Neuronal stem cell (in vitro differentiated cells): ENCODE measurements around the gene MTR.

ENCODE experiments used
- DNase-seq: peaks from one replicate; pipeline ENCODE4 v3.0.0-alpha.2; 2013; ENCODE audit warnings: low spot score
- H2AFZ ChIP-seq: one replicate; pipeline ENCODE4 v1.6.1; 2013; ENCODE audit warnings: mild to moderate bottlenecking, low read length, inconsistent platforms
- H2AK5ac ChIP-seq: 2 replicates; pipeline ENCODE4 v1.6.1; 2013; ENCODE audit warnings: low read depth, mild to moderate bottlenecking, inconsistent platforms, low read length, moderate library complexity, mixed read lengths
- H2BK120ac ChIP-seq: 2 replicates; pipeline ENCODE4 v1.6.1; 2013; ENCODE audit warnings: low read depth, mild to moderate bottlenecking, inconsistent platforms, low read length, moderate library complexity, mixed read lengths
- H2BK12ac ChIP-seq: one replicate; pipeline ENCODE4 v1.6.1; 2013; ENCODE audit warnings: low read length, inconsistent platforms
- H2BK15ac ChIP-seq: 2 replicates; pipeline ENCODE4 v1.6.1; 2013; ENCODE audit warnings: mild to moderate bottlenecking, low read length, inconsistent platforms, mixed read lengths
- H2BK5ac ChIP-seq: one replicate; pipeline ENCODE4 v1.6.1; 2013; ENCODE audit warnings: inconsistent platforms, mild to moderate bottlenecking, low read length, moderate library complexity
- H3K14ac ChIP-seq: one replicate; pipeline ENCODE4 v1.6.1; 2013; ENCODE audit warnings: low read length, inconsistent platforms
- H3K18ac ChIP-seq: 2 replicates; pipeline ENCODE4 v1.6.1; 2013; ENCODE audit warnings: low read length, inconsistent platforms
- H3K23ac ChIP-seq: 2 replicates; pipeline ENCODE4 v1.6.1; 2013; ENCODE audit warnings: low read depth, mild to moderate bottlenecking, mixed read lengths, low read length, inconsistent platforms; ENCODE audit not compliant: poor library complexity
- H3K27ac ChIP-seq: replicated peaks from 3 replicates; pipeline ENCODE4 v1.5.1; 2013; ENCODE audit warnings: low read length, inconsistent platforms
- H3K27me3 ChIP-seq, 3 experiments: 2 replicates each; pipeline ENCODE4 v1.6.1; 2013; ENCODE audit warnings: low read length in 3 of 3, mild to moderate bottlenecking in 2 of 3, inconsistent platforms in 1 of 3, low read depth in 1 of 3, mixed read lengths in 1 of 3, moderate library complexity in 1 of 3; ENCODE audit not compliant: control insufficient read depth in 3 of 3, insufficient read depth in 3 of 3
- H3K36me3 ChIP-seq, 2 donors: replicated peaks in 1 of 2; 2 replicates each; pipeline ENCODE4 v1.6.1; 2013; ENCODE audit warnings: low read length in 2 of 2; ENCODE audit not compliant: control insufficient read depth in 2 of 2, insufficient read depth in 2 of 2
- H3K4ac ChIP-seq: 2 replicates; pipeline ENCODE4 v1.6.1; 2013; ENCODE audit warnings: inconsistent platforms, mild to moderate bottlenecking, low read length, moderate library complexity
- H3K4me1 ChIP-seq, 2 donors: 1 replicate in 1 of 2; 2 replicates in 1 of 2; pipeline ENCODE4 v1.6.1; 2013; ENCODE audit warnings: low read length in 2 of 2, low read depth in 1 of 2; ENCODE audit not compliant: control insufficient read depth in 2 of 2, insufficient read depth in 1 of 2
- H3K4me2 ChIP-seq: one replicate; pipeline ENCODE4 v1.6.1; 2013; ENCODE audit warnings: mild to moderate bottlenecking, low read length, inconsistent platforms; ENCODE audit not compliant: insufficient read depth, poor library complexity, severe bottlenecking
- H3K4me3 ChIP-seq, 2 donors: 2 replicates each; pipeline ENCODE4 v1.5.1; 2013; ENCODE audit warnings: low read length in 2 of 2, mild to moderate bottlenecking in 2 of 2, inconsistent platforms in 1 of 2, moderate library complexity in 1 of 2
- H3K79me1 ChIP-seq: one replicate; pipeline ENCODE4 v1.6.1; 2013; ENCODE audit warnings: low read depth, mild to moderate bottlenecking, inconsistent platforms, low read length, moderate library complexity
- H3K9ac ChIP-seq: one replicate; pipeline ENCODE4 v1.6.1; 2013; ENCODE audit warnings: mild to moderate bottlenecking, low read depth, low read length, inconsistent platforms; ENCODE audit not compliant: poor library complexity
- H3K9me3 ChIP-seq, 2 donors: replicated peaks in 1 of 2; 2 replicates each; pipeline versions ENCODE3 to v1.6.1; 2013; ENCODE audit warnings: low read length in 2 of 2, mild to moderate bottlenecking in 2 of 2, inconsistent platforms in 1 of 2, low read depth in 1 of 2, mixed read lengths in 1 of 2, moderate library complexity in 1 of 2; ENCODE audit not compliant: control insufficient read depth in 2 of 2, insufficient read depth in 1 of 2
- H4K8ac ChIP-seq: one replicate; pipeline ENCODE4 v1.6.1; 2013; ENCODE audit warnings: low read depth, mild to moderate bottlenecking, inconsistent platforms, low read length, moderate library complexity
- H4K91ac ChIP-seq: one replicate; pipeline ENCODE4 v1.6.1; 2013; ENCODE audit warnings: low read length, low read depth, mild to moderate bottlenecking, inconsistent platforms; ENCODE audit not compliant: poor library complexity
- WGBS, 2 donors: extraction: QIAGEN DNeasy Blood & Tissue Kit; methylation state at CpG; one replicate each; pipeline ENCODE4 v1.1.7; 2013; ENCODE audit warnings: missing lambda C conversion rate in 2 of 2, mixed read lengths in 1 of 2; ENCODE audit not compliant: insufficient read length in 2 of 2, insufficient replicate concordance in 1 of 2; ENCODE audit errors: extremely low coverage in 2 of 2; 5-methylcytosine and 5-hydroxymethylcytosine counted together

The MTR gene

GRCh38 chr1:236808005-236808404, 12.9 kb downstream of the MTR start:
- Histone ChIP-seq H3K36me3 (peaks cover 4 to 99% of the 10 kb centered on the region in 2 donors), H2BK120ac (no peak overlapping the region)
- WGBS, 2 donors: no CpG with 5 or more reads among the region's 2 CpGs

GRCh38 chr1:236808564-236809130, 13.6 kb downstream of the MTR start:
- H2AFZ ChIP-seq: no peak overlapping the region
- no peak overlapping the region for H4K8ac ChIP-seq
- no peak overlapping the region for H3K18ac ChIP-seq
- H2AK5ac ChIP-seq: no peak overlapping the region
- no peak overlapping the region for H4K91ac ChIP-seq
- H3K9ac ChIP-seq: no peak overlapping the region
- no peak overlapping the region for H2BK12ac ChIP-seq
- H3K4me2 ChIP-seq: no peak overlapping the region
- H3K79me1 ChIP-seq: no peaks in the 10 kb centered on the region
- H2BK15ac ChIP-seq: no peak overlapping the region
- H3K14ac ChIP-seq: no peak overlapping the region
- H3K36me3 ChIP-seq: peaks cover 4 to 99% of the 10 kb centered on the region in 2 donors
- H3K9me3 ChIP-seq: no peaks in the 10 kb centered on the region
- H3K4ac ChIP-seq: no peak overlapping the region
- no peak overlapping the region for H2BK5ac ChIP-seq
- no peak overlapping the region for H2BK120ac ChIP-seq
- H3K27ac ChIP-seq: no peak overlapping the region
- H3K4me3 ChIP-seq: no peak overlapping the region
- no peak for DNase-seq
- H3K23ac ChIP-seq: no peak overlapping the region
- H3K4me1 ChIP-seq: no peaks in the 10 kb centered on the region
- no peaks in the 10 kb centered on the region for H3K27me3 ChIP-seq
- no CpG with 5 or more reads among the region's 8 CpGs for WGBS, 2 donors

More at GRCh38 chr1:236808005-236808404, 12.9 kb downstream of the MTR start:
- Histone ChIP-seq H2AFZ (no peak overlapping the region), H4K91ac (no peak overlapping the region), H3K18ac (no peak overlapping the region), H3K4me2 (no peak overlapping the region), H3K23ac (no peak overlapping the region), H3K4ac (no peak overlapping the region), H2BK12ac (no peak overlapping the region), H3K4me1 (no peaks in the 10 kb centered on the region), H3K9ac (no peak overlapping the region), H3K9me3 (no peaks in the 10 kb centered on the region), H3K27me3 (no peaks in the 10 kb centered on the region), H4K8ac (no peak overlapping the region), H2BK15ac (no peak overlapping the region), H3K27ac (no peak overlapping the region), H3K79me1 (no peaks in the 10 kb centered on the region), H2BK5ac (no peak overlapping the region), H2AK5ac (no peak overlapping the region), H3K14ac (no peak overlapping the region), H3K4me3 (no peak overlapping the region)
- DNase-seq: no peak

GRCh38 chr1:236809148-236809547, 14.1 kb downstream of the MTR start:
- Histone ChIP-seq H3K36me3 (peaks cover 4 to 99% of the 10 kb centered on the region in 2 donors), H4K8ac (no peak overlapping the region), H3K79me1 (no peaks in the 10 kb centered on the region), H3K4ac (no peak overlapping the region), H3K23ac (no peak overlapping the region), H3K9ac (no peak overlapping the region), H3K4me3 (no peak overlapping the region), H3K14ac (no peak overlapping the region), H2AFZ (no peak overlapping the region), H3K27me3 (no peaks in the 10 kb centered on the region), H2BK15ac (no peak overlapping the region), H4K91ac (no peak overlapping the region), H2AK5ac (no peak overlapping the region), H2BK5ac (no peak overlapping the region), H3K4me2 (no peak overlapping the region), H3K9me3 (no peaks in the 10 kb centered on the region), H2BK120ac (no peak overlapping the region), H3K27ac (no peak overlapping the region), H3K4me1 (no peaks in the 10 kb centered on the region), H3K18ac (no peak overlapping the region), H2BK12ac (no peak overlapping the region)
- WGBS, 2 donors: no CpG with 5 or more reads among the region's 1 CpG
- no peak for DNase-seq

GRCh38 chr1:236810018-236810417, 14.9 kb downstream of the MTR start:
- no peak overlapping the region for H3K4ac ChIP-seq
- no peak overlapping the region for H2BK5ac ChIP-seq
- no peaks in the 10 kb centered on the region for H3K4me1 ChIP-seq
- no peak overlapping the region for H2BK12ac ChIP-seq
- no peak overlapping the region for H3K27ac ChIP-seq
- DNase-seq: no peak
- no peaks in the 10 kb centered on the region for H3K79me1 ChIP-seq
- peaks cover 4 to 99% of the 10 kb centered on the region in 2 donors for H3K36me3 ChIP-seq
- no peak overlapping the region for H3K4me3 ChIP-seq
- no peaks in the 10 kb centered on the region for H3K27me3 ChIP-seq
- H2BK120ac ChIP-seq: no peak overlapping the region
- H4K8ac ChIP-seq: no peak overlapping the region
- no peak overlapping the region for H3K23ac ChIP-seq
- no peak overlapping the region for H3K4me2 ChIP-seq
- H4K91ac ChIP-seq: no peak overlapping the region
- WGBS, 2 donors: no CpG with 5 or more reads among the region's 3 CpGs
- no peaks in the 10 kb centered on the region for H3K9me3 ChIP-seq
- H3K14ac ChIP-seq: no peak overlapping the region
- H3K9ac ChIP-seq: no peak overlapping the region
- H3K18ac ChIP-seq: no peak overlapping the region
- no peak overlapping the region for H2AFZ ChIP-seq
- no peak overlapping the region for H2BK15ac ChIP-seq
- no peak overlapping the region for H2AK5ac ChIP-seq
